GM18870 (cell line): ENCODE data around the gene ANKRD35.
"Not testable (repeated sequence)": the region's sequence is repeated elsewhere in the genome, so short reads cannot be mapped to it uniquely, and the experiment has no call there.

ENCODE experiments used
- ATAC-seq: cut with Tn5 transposase; IDR thresholded peaks from one replicate; pipeline ENCODE4 v1.9.1; 2021; ENCODE audit warnings: moderate library complexity; ENCODE audit not compliant: unreplicated experiment

ANKRD35 gene, protein sequence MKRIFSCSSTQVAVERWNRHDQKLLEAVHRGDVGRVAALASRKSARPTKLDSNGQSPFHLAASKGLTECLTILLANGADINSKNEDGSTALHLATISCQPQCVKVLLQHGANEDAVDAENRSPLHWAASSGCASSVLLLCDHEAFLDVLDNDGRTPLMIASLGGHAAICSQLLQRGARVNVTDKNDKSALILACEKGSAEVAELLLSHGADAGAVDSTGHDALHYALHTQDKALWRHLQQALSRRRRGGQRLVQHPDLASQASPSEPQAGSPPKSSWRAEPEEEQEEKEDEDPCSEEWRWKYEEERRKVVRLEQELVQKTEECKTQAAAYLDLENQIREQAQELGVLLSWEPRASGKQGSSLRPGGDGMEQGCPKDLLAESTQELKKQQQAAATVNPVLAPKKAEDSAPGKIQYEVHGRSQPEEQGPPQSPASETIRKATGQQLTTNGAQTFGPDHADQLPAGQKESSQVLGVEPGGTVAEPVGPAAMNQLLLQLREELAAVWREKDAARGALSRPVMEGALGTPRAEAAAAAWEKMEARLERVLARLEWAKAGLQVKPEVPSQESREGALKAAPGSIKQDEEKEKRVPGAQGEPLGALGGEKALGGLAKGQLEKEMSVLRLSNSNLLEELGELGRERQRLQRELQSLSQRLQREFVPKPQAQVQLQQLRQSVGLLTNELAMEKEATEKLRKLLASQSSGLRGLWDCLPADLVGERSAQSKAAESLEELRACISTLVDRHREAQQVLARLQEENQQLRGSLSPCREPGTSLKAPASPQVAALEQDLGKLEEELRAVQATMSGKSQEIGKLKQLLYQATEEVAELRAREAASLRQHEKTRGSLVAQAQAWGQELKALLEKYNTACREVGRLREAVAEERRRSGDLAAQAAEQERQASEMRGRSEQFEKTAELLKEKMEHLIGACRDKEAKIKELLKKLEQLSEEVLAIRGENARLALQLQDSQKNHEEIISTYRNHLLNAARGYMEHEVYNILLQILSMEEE

GRCh38 chr1:145885738-145886287 is at the start of gene ANKRD35:
TSS of gene ANKRD35 (minus strand) at chr1:145885866. CDS start at chr1:145885758, 108 bp downstream.
- ATAC-seq, result peak; percentile 95

DNA sequence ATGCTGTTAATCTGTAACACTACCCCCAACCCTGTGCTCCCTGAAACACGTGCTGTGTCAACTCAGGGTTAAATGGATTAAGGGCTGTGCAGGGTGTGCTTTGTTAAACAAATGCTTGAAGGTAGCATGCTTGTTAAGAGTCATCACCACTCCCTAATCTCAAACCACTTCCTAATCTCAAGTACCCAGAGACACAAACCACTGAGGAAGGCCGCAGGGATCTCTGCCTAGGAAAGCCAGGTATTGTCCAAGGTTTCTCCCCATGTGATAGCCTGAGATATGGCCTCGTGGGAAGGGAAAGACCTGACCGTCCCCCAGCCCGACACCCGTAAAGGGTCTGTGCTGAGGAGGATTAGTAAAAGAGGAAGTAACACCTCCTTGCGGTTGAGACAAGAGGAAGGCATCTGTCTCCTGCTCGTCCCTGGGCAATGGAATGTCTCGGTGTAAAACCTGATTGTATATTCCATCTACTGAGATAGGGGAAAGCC is 46.9 kb upstream of the ANKRD35 start:
- not testable (repeated sequence) for ATAC-seq

DNA sequence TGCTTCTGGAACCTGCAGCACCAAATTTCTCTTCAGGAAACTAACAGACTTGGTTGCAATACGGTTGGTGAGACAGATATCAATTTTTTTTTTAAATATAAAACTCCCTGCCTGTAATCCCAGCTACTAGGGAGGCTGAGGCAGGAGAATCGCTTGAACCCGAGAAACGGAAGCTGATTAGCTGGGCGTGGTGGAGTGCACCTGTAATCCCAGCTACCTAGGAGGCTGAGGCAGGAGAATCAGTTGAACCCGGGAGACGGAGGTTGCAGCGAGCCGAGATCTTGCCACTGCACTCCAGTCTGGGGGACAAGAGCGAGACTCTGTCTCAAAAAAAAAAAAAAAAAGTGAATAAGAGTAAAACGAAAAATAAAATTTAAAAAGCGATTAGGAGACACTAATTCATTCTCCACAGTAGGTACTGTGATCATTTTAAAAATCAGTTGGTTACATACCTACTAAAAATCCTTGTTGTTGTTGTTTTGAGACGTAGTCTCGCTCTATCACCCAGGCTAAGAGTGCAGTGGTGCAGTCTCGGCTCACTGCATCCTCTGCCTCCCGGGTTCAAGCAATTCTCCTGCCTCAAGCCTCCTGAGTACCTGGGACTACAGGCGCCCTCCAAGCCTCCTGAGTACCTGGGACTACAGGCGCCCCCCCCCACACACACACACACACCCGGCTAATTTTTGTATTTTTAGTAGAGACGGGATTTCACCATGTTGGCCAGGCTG is 42.4 kb upstream of the ANKRD35 start:
- no peak for ATAC-seq

GRCh38 chr1:145927063-145927886 is 41.6 kb upstream of the ANKRD35 start, which contains the start of gene RBM8A:
TSS of gene RBM8A (minus strand) at chr1:145927484. CDS start at chr1:145927426, 58 bp downstream.
- ATAC-seq, result peak; percentile 93

DNA sequence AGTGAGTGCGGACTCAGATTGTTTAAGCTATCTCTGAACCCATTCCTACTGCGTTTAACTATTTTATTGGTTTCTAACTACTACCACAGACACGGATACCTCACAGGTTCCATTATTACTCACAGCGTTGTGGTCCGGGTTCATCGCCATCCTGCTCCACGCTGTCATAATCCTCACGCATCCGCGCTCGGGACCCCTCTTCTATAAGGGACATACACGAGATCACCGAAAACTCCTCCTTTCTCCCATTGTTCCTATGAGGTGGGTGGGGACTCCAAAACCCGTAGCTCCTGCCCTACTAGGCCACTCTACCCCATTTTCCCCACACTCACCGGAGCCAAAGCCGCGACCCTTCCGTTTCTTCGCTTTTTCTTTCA is 41.0 kb upstream of the ANKRD35 start:
- ATAC-seq, result no peak

DNA sequence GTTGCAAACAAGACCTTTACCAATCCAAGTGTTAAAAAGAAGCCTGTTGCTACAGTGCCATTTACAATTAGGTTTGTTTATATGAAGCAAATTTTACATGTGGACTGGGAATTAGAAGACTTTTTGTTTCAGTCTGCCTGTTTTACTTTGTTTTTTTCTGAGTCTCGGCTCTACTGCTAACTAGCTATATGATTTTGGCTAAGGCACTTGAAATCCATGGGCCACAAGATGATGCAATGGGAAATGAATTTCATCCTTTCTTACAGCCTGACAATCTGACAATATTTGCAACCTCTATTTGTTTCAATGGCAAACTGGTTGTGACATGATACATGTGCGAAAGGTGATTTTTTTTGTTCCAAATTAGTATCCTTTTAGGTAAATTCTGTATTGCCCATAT is 36.6 kb upstream of the ANKRD35 start:
- ATAC-seq, result no peak

DNA sequence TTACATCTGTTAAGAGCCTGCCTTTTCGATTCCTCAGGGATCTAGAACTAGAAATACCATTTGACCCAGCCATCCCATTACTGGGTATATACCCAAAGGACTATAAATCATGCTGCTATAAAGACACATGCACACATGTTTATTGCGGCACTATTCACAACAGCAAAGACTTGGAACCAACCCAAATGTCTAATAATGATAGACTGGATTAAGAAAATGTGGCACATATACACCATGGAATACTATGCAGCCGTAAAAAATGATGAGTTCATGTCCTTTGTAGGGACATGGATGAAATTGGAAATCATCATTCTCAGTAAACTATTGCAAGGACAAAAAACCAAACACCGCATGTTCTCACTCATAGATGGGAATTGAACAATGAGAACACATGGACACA is 34.6 kb upstream of the ANKRD35 start:
- not testable (repeated sequence) for ATAC-seq

GRCh38 chr1:145918992-145919939 is 33.6 kb upstream of the ANKRD35 start:
- no peak for ATAC-seq

- no peak for ATAC-seq
Measured at GRCh38 chr1:145918144-145918991, 32.7 kb upstream of the ANKRD35 start, which contains the start of gene PEX11B. TSS of gene PEX11B (minus strand) at chr1:145918717. CDS start at chr1:145918688, 29 bp downstream.

DNA sequence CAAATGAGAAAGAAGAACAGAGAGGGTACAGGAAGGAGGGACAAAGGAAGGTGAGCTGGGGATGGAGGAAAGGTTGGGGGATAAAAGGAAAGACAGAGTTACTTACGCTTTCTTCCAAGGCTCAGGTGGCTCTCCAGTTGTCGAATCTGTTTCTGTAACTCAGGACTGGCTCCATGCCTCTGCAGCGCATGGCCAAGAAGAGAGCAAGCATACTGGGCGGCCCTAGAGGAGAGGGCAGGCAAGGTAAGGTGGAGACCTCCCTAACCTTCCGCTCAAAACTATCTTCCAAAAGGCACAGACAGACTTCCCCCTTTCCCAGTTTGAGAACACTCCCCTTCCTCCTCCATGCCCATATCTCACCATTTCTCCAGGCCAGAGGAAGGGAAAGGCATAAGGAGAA is 31.9 kb upstream of the ANKRD35 start:
- no peak for ATAC-seq

DNA sequence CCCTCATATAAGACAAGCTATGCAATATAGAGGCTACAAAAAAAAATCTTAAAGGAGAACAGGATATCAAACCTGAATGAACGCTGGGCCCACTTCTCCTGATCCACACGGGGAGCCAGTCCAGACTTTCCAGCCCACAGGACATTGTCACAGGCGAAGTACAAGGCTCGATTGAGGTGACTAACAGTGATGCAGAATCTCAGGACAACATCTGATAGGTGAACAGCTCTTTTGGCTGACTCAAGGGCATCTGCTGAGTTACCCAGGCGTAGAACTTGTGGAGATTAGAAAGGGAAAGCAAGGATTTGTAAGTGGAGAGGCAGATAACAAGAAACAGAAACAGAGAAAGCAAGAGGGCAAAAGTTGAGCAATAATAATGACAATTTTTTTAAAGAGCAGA is 31.1 kb upstream of the ANKRD35 start:
- no peak for ATAC-seq

DNA sequence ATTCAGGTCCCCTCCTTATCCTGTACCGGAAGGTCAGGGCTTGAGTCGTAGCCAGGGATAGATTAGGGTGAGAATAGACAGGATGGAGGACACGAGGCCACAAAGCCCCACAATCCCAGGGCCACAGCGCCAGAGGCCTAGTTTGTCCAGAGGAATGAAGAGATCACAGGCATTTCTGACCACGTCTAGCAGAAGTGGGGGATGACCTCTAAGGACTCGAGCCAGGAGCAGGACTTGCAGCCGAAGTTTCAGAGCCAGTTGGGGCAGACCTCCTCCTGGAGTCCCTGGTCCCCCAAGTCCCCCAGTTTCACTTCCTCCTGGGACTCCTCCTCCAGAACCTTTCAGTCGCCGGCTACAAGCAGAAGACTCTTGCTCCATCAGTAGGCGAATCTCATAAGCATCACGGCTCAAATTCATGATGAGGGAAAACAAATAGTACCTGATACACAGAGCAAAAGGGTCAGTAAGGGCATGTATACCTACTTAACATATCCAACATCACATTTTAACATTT is 26.5 kb upstream of the ANKRD35 start:
- ATAC-seq, result no peak

GRCh38 chr1:145908653-145909052 is 23.0 kb upstream of the ANKRD35 start:
- ATAC-seq, result no peak

DNA sequence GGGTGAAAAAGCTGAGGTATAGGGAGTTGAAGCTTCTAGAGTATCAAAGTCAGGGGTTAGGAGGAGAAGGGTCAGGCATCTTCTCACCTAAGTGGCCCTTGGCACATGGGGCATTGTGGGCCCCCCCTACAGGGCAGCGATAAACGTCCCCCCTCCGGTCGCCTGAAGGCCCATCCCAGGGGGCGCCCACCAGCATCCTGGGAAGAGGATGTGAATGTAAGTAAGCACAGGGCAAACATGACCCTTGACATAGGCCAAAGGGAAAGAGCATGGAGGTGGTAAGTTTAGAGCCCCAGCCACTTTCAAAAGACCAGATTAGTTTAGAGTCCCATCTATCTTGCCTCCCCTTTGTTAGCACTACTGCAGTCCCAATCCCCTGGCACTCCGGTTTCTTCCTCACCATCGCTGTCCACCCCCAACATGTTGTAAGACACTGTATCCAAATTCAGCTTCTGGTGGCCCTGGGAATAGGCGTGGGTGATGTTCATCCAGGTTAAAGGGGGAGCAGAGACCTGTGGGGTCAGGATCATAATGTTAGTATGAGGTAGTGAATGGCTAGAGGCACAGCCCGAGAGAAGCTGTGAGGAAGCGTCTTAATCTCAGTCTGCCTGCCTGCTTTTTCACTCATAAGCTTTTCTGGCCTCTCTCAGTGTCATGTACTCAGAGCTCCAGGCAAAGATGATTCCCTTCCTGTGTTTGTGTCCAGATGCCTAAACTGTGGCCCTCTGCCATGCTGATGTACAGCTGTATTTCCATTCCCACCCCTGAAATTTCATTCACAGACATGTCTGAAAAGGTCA is 21.5 kb upstream of the ANKRD35 start:
- no peak for ATAC-seq

- ATAC-seq, result no peak
Measured at GRCh38 chr1:145901312-145902021, 15.8 kb upstream of the ANKRD35 start.

GRCh38 chr1:145898756-145899155 is 13.1 kb upstream of the ANKRD35 start:
- ATAC-seq, result no peak
